Prostate gland (tissue), 2 donors: ENCODE data around the gene SHFL. TPM values are rescaled to one million over a fixed set of nuclear protein-coding genes. Genes with fewer than 3 reads are reported as not detected.

Experiments used
- DNase-seq: peaks from one replicate; pipeline ENCODE4 v3.0.0-alpha.2; 2019; ENCODE audit warnings: low spot score
- H3K27ac ChIP-seq, 2 donors: fragments of 200-600 bp; sonication (generic); 2 replicates each; pipeline ENCODE4 v1.5.1; 2017 to 2019
- H3K27me3 ChIP-seq: fragments of 200-600 bp; sonication (generic); replicated peaks from 2 replicates; pipeline ENCODE4 v1.5.1; 2019; ENCODE audit not compliant: insufficient read depth
- H3K36me3 ChIP-seq, 2 donors: fragments of 200-600 bp; sonication (generic); 1 replicate in 1 of 2; 2 replicates in 1 of 2; pipeline versions ENCODE4 v1.5.1 to v1.8.1; 2017 to 2019
- H3K4me1 ChIP-seq: fragments of 200-600 bp; sonication (generic); replicated peaks from 2 replicates; pipeline ENCODE4 v1.5.1; 2019
- H3K4me3 ChIP-seq, 2 donors: fragments of 200-600 bp; sonication (generic); 2 replicates each; pipeline ENCODE4 v1.5.1; 2017 to 2019
- H3K9me3 ChIP-seq: fragments of 200-600 bp; sonication (generic); 2 replicates; pipeline ENCODE4 v1.5.1; 2017
- CTCF ChIP-seq, 4 experiments: fragments of 200-600 bp in 2 of 4; fragments of 450-650 bp in 2 of 4; sonication (generic) in 2 of 4; IDR thresholded peaks; 1 replicate in 3 of 4; 2 replicates in 1 of 4; pipeline ENCODE4 v1.5.1; 2016 to 2019; ENCODE audit warnings: antibody characterized with exemption in 4 of 4, mild to moderate bottlenecking in 2 of 4, moderate library complexity in 2 of 4
- POLR2A ChIP-seq: fragments of 450-650 bp; IDR thresholded peaks from one replicate; pipeline ENCODE4 v1.6.1; 2016; ENCODE audit warnings: antibody characterized with exemption, mild to moderate bottlenecking
- POLR2AphosphoS5 ChIP-seq: sonication (generic); formaldehyde crosslinking; IDR thresholded peaks from one replicate; pipeline ENCODE4 v1.6.1; 2017; ENCODE audit warnings: antibody characterized with exemption
- WGBS: methylation state at CpG from one replicate; pipeline ENCODE4 v1.1.5; 2018; 5-methylcytosine and 5-hydroxymethylcytosine counted together
- intact Hi-C: fragments of 100-400 bp; cut with DNase I; formaldehyde crosslinking; loops from one replicate; pipeline ENCODE4 v1.14.2; 2022
- total RNA-seq, 2 donors: library from RNA; depleted of rRNA; stranded (reverse); fragments of >200 nt; gene quantifications; one replicate each; pipeline ENCODE4 v1.1.0, GENCODE V29; 2016

Gene SHFL
- total RNA-seq, 2 donors from 2014 or later: 23.5 to 36.0 TPM

DNA sequence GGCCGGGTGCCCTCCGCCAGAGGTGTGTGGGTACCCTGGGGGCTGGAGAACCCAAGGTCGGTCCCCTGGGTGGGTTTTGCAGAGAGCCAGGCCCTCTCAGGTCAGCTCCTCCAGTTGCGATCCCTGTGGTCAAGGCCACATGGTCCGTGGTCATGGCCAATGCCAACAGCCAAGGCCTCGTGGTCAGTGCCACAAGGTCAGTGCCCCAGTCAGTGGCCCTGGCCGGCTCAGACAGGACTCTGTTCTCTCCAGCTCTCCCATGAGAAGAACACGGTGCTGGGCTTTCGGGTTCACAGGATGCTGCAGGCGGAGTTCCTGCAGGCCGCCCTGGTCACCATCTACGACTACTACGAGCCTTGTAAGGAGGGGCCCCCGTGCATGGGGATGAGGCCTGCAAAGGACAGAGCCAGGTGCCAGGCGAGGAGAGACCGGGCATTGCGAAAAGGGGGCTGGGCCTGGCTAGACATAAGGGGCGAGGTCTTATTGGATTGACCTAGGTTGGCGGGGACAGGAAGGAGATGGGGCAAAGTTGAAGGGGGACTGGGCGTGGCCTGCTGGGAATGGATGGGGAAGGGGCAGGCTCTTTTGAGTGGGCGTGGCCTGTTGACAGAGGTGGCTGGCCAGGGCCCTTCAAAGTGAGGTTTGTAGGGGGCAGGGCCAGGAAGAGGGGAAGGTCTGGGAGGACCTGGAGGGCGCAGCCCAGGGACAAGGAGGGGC, 15.2 kb upstream of the SHFL start:
- 76% methylated on average over 22 of the region's 22 CpGs for WGBS
- no peaks in the 10 kb centered on the region for H3K27me3 ChIP-seq
- H3K9me3 ChIP-seq: no peaks in the 10 kb centered on the region
- no peak for TF ChIP-seq POLR2A
- no peak for TF ChIP-seq CTCF (IDR thresholded peaks at IDR 0.05)
- no peak for TF ChIP-seq POLR2AphosphoS5
- no peak for DNase-seq
- H3K27ac ChIP-seq: no peak overlapping the region
- no peaks in the 10 kb centered on the region for H3K4me1 ChIP-seq
- H3K36me3 ChIP-seq: no peaks in the 10 kb centered on the region
- intact Hi-C loops: no loop called here
- no peak overlapping the region for H3K4me3 ChIP-seq

DNA sequence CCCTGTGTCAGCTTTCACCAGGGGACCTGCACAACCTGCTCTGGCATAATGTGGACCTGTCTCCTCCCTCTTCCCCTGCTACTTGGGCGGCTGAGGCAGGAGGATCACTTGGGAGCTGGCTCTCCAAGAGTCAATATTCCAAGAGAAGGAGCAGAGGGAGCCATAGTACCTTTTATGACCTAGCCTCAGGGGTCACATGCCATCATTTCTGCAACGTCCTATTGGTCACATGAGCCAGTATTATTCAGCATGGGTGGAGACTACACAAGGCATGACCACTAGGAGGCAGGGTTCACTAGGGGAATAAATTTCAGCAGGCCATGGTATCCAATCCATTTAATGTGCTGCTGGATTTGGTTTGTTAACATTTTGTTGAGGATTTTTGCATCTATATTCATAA, 12.0 kb upstream of the SHFL start:
- intact Hi-C loops: no loop called here
- 64% methylated on average over 2 of the region's 2 CpGs for WGBS
- no peaks in the 10 kb centered on the region for H3K27me3 ChIP-seq
- H3K9me3 ChIP-seq: no peaks in the 10 kb centered on the region
- TF ChIP-seq CTCF (IDR thresholded peaks at IDR 0.05) (peak in 1 of 4 experiments; percentile 7), POLR2AphosphoS5 (no peak)
- H3K4me1 ChIP-seq: no peaks in the 10 kb centered on the region
- no peak overlapping the region for H3K4me3 ChIP-seq
- no peaks in the 10 kb centered on the region for H3K36me3 ChIP-seq
- H3K27ac ChIP-seq: no peak overlapping the region
- no peak for DNase-seq

- Histone ChIP-seq H3K36me3 (no peaks in the 10 kb centered on the region), H3K27ac (no peak overlapping the region), H3K27me3 (no peaks in the 10 kb centered on the region), H3K4me3 (no peak overlapping the region), H3K4me1 (no peaks in the 10 kb centered on the region), H3K9me3 (no peaks in the 10 kb centered on the region)
- intact Hi-C loops: no loop called here
- WGBS: 68% methylated on average over 6 of the region's 6 CpGs
- no peak for DNase-seq
- TF ChIP-seq POLR2AphosphoS5: no peak
- TF ChIP-seq CTCF (IDR thresholded peaks at IDR 0.05): no peak
- no peak for TF ChIP-seq POLR2A
These were observed 9.6 kb upstream of the SHFL start for GRCh38 chr19:10076535-10076934.

- WGBS: 73% methylated on average over 8 of the region's 8 CpGs
- no peak for TF ChIP-seq CTCF (IDR thresholded peaks at IDR 0.05)
- TF ChIP-seq POLR2AphosphoS5: no peak
- TF ChIP-seq POLR2A: no peak
These were observed 7.8 kb upstream of the SHFL start for GRCh38 chr19:10078329-10078728.

GRCh38 chr19:10079031-10079453, 7.1 kb upstream of the SHFL start:
- Histone ChIP-seq H3K27me3 (no peaks in the 10 kb centered on the region), H3K4me1 (no peaks in the 10 kb centered on the region), H3K36me3 (no peaks in the 10 kb centered on the region), H3K9me3 (no peaks in the 10 kb centered on the region), H3K4me3 (no peak overlapping the region), H3K27ac (no peak overlapping the region)
- intact Hi-C loops: no loop called here
- no peak for DNase-seq
- whole genome bisulfite sequencing: 61% methylated on average over 7 of the region's 7 CpGs
- no peak for TF ChIP-seq CTCF (IDR thresholded peaks at IDR 0.05)
- no peak for TF ChIP-seq POLR2AphosphoS5
- no peak for TF ChIP-seq POLR2A

More at GRCh38 chr19:10078329-10078728, 7.8 kb upstream of the SHFL start:
- Histone ChIP-seq H3K27ac (no peak overlapping the region), H3K36me3 (no peaks in the 10 kb centered on the region), H3K9me3 (no peaks in the 10 kb centered on the region), H3K27me3 (no peaks in the 10 kb centered on the region), H3K4me1 (no peaks in the 10 kb centered on the region), H3K4me3 (no peak overlapping the region)
- DNase-seq: no peak
- intact Hi-C loops: no loop called here
